Fibroblast of mammary gland (primary cell): ENCODE data around the gene TPPP.
"Not testable (repeated sequence)": the region's sequence is repeated elsewhere in the genome, so short reads cannot be mapped to it uniquely, and the experiment has no call there.

Experiments used
- DNase-seq: peaks from one replicate; pipeline ENCODE4 v3.0.0-alpha.2; 2010; ENCODE audit warnings: low read depth
- H3K4me3 ChIP-seq: 2 replicates; pipeline ENCODE4 v1.5.1; 2011; ENCODE audit warnings: low read depth, mild to moderate bottlenecking, low read length, moderate library complexity; ENCODE audit not compliant: control insufficient read depth
- CTCF ChIP-seq: conservative IDR thresholded peaks from 2 replicates; pipeline ENCODE4 v1.5.1; 2011; ENCODE audit warnings: low read depth, low read length, inconsistent platforms; ENCODE audit not compliant: control insufficient read depth, insufficient read depth

Gene TPPP

DNA sequence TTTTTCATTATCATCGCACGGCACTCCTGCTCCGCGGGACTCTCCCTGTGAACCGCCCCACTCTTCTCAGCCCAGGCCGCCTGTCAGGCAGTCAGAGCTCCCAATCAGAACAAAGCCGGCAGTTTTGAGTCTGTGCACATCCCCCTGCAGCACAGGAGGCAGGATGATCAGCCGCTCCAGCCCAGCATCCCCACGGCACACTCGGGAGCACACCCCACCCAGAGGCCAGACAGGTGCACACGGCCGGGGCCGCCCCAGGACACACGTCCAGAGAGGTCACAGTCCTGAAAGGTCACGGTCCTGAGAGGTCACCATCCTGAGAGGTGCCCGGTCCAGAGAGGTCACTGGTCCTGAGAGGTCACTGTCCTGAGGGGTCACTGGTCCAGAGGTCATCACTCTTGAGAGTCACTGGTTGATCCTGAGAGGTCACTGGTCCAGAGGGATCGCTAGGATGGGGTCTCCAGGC, 8.4 kb downstream of the TPPP start:
- H3K4me3 ChIP-seq: no peak overlapping the region
- TF ChIP-seq CTCF: no peak
- DNase-seq: no peak

GRCh38 chr5:683551-684481, 9.3 kb downstream of the TPPP start:
- TF ChIP-seq CTCF: no peak
- DNase-seq: no peak
- H3K4me3 ChIP-seq: no peak overlapping the region

- DNase-seq: not testable (repeated sequence)
Observed at GRCh38 chr5:682651-683358, 10.3 kb downstream of the TPPP start.

GRCh38 chr5:682216-682615, 10.9 kb downstream of the TPPP start:
- DNase-seq, H3K4me3 ChIP-seq: not testable (repeated sequence)

More at GRCh38 chr5:682651-683358, 10.3 kb downstream of the TPPP start:
- not testable (repeated sequence) for H3K4me3 ChIP-seq

GRCh38 chr5:681317-682191, 11.6 kb downstream of the TPPP start:
- not testable (repeated sequence) for DNase-seq, H3K4me3 ChIP-seq

DNA sequence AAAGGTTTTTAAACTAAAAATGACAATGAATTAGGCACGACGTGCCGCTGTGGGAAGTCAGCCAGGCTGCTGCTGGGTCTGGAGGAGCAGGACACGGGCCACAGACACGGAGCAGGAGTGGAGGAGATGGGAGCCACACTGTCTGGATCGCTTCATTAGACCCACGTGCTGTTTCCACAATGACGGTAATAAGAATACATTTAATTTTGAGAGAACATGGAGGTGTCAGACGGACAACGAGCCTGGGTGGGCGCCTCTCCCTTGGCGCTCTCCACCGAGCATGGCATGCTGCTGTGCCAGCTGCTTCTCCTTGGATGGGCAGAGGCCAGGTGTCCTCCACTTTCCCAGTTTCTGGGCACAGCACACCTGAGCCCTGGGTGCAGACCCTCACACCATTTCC, 12.3 kb downstream of the TPPP start:
- DNase-seq, H3K4me3 ChIP-seq: not testable (repeated sequence)

DNA sequence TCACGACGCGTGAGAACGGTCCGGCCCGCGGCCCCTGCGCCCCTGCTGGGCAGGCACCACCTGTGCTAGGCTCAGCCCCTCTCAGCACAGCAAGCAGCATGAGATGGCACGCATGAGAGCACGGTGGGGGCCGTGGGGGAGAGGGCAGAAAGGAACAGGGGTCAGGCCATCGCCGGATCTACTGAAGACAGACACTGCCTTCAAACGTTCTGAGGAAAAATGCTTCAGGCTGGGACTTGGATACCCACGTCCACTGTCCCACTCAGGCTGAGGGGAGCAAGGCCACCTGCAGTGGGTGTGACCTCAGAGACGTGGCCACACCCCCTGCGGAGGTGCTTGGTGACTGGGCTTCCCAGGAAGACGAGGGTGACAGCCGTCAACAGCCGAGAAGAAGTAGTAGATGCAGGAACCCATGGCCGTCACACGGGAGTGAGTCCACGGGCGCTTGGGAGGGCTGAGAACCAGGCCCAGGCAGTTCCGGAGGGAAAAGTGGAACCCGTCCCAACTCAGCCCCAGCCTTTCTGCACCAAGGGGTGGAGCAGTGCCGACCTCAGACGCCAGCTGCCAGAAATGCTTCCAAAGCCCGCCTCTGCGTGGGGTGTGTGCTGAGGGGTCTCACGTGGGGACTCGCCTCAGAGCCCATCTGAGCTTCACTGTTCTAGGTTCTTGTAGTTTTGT, 12.9 kb downstream of the TPPP start:
- DNase-seq, H3K4me3 ChIP-seq: not testable (repeated sequence)

- not testable (repeated sequence) for H3K4me3 ChIP-seq, DNase-seq
Observed at GRCh38 chr5:679166-679895, 13.8 kb downstream of the TPPP start.

DNA sequence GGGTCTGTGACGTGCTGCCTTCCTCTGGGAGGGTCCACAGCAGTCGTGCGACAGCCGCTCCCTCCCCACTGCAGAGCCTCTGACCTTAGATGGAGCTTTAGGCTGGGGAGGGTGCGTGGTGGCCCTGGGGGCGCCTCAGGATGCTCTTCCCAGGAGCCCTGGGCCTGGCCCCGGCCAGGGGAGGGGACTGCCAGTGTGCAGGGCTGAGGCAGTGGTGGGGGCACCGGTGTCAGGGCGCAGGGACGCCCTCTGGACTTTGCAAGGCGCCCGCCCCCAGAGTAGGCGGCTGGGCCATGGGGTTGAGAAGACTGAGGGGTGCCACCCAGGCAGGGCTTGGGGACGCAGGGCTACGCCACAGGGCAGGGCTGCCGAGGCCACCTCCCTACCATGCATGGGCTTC, 14.6 kb downstream of the TPPP start:
- DNase-seq: not testable (repeated sequence)

More for the DNA sequence above, 14.6 kb downstream of the TPPP start:
- not testable (repeated sequence) for H3K4me3 ChIP-seq
